Erythroblast (primary cell): ENCODE measurements around the gene S100A11.
A peak's percentile ranks its signal among the peaks of the same experiment; 100 is the strongest.

ENCODE experiments used
- DNase-seq, 2 experiments: peaks; one replicate each; lab custom pipeline; 2025; lab: John Stamatoyannopoulos, UW
- GATA1 ChIP-seq: IDR thresholded peaks from 2 replicates; pipeline ENCODE4 v1.6.1; 2011; ENCODE audit warnings: low read depth, mild to moderate bottlenecking, control low read depth, low read length, moderate library complexity
- POLR2A ChIP-seq: IDR thresholded peaks from 2 replicates; pipeline ENCODE4 v1.6.1; 2011; ENCODE audit warnings: mild to moderate bottlenecking, low read length

The S100A11 gene

DNA sequence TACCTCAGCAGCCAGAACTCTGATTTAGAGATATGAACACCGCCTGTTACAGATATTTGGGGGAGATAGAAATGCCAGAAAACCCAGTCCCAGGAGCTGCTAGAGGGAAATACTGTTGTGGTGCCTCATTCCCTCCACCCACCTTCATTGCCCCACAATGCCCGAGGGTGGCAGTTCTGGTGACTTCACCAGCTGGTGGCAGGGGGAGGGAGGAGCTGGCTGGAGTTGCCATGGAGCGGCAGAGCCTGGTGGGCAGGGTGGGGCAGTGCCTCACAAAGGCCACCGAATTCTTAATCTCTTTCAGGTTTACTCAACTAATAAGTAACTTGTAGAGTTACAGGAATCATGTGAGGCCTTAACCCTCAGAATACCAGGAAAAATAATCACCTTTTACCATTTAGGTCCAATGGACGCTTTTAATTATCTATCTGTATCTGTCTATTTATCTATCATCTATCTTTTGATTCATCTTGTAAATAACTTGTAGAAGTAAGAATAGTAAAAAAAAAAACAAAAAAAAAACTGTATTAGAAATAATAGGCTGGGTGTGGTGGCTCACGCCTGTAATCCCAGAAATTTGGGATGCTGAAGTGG is 11.7 kb upstream of the S100A11 start:
- TF ChIP-seq GATA1 (no peak), POLR2A (peak; percentile 75)
- DNase-seq, result no peak

DNA sequence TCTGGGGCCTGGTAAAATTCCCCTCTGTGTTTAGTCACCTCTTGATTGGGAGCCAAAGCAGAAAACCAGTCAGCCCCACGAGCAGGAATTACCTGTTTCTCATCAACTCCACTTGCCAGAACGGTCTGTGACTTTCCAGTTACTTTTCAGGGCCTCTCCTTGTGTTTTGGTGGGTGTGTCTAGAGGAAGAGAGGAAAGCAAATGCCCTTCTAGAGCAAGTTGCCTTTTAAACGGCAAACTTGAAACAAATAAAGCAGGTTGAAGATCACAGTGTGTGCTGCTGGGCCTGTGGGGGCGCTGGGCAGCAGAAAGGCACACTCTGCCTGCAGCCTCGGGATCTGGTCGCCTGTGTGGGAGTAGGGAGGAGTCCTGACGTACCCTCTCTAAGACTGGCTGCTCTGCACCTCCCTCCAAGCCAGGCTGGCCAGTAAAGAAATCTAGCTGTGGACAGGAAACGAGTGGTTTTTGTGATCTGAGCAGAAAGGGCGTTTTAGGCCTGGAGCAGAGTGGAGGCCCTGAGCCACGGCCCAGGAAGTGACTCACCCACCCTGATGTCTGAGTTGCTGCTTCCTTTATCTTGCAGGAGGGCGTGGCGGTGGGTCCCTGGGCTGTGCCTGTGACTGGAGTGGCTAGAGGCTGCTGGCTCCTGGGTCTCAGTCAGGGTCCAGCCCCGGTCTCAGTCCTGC is 11.1 kb upstream of the S100A11 start:
- DNase-seq, result peak; percentile 89
- TF ChIP-seq GATA1 (no peak), POLR2A (peak; percentile 94)

DNA sequence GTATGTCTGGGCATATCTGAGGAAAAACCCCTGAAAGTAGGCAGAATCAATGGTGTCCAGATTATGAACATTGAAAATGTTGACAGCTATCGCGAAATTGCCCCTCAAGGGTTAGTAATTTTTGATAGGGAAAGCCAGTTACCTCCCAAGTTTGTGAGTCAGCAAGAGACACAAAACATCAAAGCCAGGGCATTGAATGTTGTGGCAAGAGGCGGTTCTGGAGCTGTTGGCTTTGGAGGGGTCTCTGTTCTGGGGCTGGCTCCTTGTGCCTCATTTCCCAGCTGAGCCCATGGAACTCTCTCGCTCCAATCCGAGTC is 10.6 kb upstream of the S100A11 start:
- TF ChIP-seq POLR2A, result no peak
- TF ChIP-seq GATA1, result no peak
- DNase-seq, result no peak

DNA sequence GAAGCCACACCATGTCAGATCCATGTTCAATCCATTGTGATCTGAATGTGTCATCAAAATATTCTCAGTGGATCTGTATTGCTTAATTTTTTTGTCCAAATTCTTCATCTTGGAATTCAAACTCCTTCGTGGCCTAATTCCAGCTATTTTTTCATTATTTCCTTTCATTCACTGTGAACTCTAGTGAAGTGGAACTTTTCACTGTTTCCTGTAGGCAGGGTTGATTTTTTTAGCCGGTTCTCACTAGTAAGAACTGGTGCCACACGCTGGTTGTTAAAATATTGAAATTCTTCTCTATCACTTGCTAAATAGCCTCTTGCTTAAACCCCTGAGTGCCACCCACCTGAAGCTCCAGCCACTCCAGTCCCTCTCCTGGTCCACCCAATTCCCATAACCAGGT is 7.6 kb upstream of the S100A11 start:
- no peak for TF ChIP-seq GATA1
- no peak for TF ChIP-seq POLR2A
- DNase-seq, result no peak

DNA sequence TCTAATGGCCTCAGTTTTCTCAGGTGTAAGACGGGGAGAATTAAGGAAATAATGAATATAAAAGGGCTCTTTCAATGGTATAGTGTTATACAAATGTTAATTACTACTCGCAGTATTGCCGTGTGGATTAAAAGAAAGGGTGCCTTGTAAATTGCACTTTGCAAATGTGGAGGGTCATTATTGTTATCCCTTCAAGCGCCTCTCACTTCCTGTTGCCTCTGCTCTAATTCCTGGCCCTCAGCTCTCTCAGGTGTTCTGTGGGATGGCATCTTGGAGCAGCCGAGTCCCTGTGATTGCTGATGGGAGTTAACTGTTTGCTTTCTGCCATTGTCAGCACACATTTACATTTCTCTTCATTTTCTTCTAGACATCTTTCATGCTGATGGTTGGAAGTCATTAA is 7.1 kb upstream of the S100A11 start:
- TF ChIP-seq GATA1, result no peak
- TF ChIP-seq POLR2A, result no peak
- no peak for DNase-seq

DNA sequence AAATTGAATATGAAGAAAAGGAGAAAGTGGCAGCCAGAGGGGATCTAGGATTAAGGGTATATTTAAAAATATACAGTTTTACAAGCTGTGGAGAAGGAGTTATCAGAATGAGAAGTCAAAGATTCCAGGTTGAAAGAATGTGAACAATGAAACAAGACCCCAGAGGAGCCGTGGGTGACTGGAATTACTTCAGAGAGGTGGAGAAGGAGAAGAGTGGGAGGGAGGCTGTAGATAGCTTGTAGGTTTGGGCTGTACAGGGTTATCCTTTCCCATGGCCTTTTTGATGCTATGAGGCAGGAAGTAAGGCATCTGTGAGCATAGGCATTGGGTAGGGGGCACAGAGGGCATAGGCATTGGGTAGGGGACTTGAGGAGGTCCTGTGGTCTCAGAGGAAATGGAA is 5.2 kb upstream of the S100A11 start:
- no peak for DNase-seq
- no peak for TF ChIP-seq POLR2A
- TF ChIP-seq GATA1, result no peak

DNA sequence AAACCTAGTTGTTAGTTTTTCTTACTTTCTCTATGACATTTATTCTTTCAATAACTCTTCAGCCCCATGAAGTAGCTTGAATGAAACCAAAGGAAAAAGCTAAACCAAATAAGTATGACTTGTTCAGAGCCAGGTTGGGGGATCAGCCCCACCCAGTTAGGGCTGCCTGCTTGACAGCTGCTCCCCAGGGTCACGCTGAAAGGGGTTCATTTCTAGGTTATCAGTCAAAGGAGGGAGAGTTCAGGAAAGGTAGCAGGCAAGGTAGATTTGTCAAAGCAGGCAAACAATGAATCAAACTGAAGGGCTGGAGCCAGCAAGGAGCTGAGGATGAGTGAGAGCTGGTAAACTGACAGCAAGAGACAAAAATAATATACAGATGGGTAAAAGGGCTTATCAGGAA is 3.1 kb upstream of the S100A11 start:
- DNase-seq, result no peak
- TF ChIP-seq GATA1 (no peak), POLR2A (no peak)

DNA sequence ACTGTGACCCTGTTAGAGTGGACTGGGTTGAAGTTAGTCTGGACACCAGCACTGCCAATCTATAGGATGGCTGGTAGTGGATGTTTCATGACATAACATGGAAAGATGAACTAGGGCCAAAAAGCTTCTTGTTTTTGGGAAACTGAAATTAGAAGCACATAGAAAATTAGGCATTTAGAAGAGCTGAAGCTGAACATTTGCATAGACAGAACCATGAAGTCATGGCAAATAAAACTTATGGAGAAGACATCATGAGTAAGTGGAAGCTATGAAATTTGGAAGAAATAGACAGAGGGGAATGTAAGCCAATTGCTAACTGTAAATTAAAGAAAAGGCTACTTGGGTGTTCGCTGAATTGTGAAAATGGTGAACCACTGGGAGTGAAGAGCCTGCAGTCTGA is 2.7 kb upstream of the S100A11 start:
- TF ChIP-seq POLR2A (no peak), GATA1 (no peak)
- no peak for DNase-seq

DNA sequence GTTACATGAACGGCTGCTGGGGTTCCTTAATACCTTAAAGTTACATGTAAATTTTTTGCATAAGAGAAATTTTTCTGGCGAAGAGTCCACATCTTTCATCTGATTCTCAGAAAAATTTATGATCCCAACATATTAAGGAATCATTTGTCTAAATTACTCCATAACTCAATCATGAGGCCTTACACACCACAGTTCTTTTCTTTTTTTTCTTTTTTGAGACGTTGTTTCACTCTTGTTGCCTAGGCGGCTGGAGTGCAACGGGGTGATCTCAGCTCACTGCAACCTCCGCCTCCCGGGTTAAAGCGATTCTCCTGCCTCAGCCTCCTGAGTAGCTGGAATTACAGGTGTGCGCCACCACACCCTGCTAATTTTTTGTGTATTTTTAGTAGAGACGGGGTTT is 2.1 kb upstream of the S100A11 start:
- DNase-seq, result no peak
- TF ChIP-seq GATA1 (no peak), POLR2A (no peak)

DNA sequence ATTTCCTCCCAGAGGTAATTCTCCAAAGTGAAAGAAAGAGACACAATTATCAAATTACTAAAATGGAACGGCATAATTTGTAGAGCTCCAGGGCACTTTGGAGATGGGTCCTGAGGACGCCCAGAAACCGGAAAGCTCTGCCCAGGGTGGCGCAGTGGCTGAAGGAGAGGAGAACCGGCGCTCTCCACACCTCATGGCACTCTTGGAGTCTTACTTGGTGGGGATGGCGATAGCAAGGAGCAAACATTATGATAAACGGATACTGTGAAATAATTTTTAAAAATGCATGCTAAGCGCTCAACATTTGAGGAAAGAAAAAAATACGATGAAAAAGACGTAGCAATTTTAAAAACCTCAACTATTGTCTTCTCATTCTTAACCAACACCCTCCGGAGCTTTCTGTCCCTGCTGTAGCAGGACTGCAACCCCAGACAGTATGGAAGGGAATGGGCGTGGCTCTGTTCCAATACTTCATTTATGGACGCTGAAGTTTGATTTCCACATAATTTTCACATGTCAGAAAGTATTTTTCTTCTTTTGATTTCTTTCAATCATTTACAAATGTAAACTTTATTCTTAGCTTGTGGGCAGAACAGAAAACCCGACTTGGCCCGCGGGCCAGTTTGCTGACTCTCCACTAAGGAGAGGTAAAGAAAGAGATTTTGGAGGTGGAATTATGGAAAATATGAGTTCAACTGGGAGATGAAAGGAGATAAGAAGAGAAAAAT is 1.1 kb downstream of the S100A11 start:
- DNase-seq, result no peak

DNA sequence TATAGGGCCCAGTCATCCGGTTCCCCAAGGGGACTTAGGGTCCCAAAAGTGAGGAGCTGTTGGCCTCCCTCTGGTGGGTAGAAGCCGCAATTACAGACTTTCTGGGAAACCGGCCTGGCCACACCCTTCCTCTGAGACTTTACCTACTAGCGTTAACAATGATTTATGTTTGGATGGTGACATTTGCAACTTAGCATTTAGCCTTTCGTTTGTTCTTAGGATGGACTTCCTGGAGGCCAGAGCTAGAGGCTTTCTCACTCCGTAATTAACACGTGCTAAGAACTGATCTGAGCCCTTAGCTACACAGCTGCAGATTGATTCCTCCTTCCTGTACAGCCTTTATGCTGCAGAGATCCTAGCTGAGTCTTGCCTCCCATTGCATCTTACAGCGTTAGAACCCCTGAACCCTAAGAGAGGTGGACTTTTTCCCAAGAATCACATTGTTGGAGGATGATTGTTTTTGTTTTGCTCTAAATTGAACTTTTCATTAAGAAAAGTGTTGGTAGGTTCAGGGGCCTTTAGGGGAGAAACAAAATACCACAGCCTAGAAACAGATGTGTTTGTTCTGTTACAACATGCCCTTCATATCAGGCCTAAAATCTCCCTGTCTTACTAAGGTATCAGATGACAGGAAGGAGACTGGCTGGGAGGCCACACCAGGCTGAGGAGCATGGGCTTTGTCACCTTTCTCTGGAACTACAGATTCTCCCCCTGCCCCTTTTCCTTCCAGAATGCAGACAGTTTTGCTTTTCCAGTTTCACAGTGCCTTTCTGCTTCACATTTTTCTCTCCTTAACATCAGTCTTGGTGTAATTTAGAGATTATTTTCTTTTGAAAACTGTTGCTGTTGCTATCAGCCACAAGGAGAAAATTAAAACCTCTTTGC is 1.9 kb downstream of the S100A11 start:
- no peak for TF ChIP-seq POLR2A
- no peak for TF ChIP-seq GATA1
- DNase-seq, result peak; percentile 57 to 71

More for the DNA sequence above, 1.1 kb downstream of the S100A11 start:
- TF ChIP-seq POLR2A, result no peak
- TF ChIP-seq GATA1, result no peak

DNA sequence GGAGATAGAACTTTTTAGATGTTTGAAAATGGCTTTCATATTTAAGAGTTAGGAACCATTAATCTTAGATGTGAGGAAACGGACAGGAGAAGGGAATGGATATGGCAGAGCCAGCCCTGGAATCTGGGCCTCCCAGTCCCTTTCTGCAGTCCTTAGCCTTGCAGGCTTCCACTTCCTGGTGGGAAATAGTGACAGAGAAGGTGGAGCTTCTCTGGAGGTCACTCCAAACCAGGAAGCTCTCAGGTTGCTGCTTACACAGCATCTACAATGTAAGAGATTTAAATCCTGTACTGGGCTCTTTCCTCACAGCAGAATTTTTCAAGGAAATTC is 2.5 kb downstream of the S100A11 start:
- no peak for DNase-seq
- TF ChIP-seq GATA1, result no peak

DNA sequence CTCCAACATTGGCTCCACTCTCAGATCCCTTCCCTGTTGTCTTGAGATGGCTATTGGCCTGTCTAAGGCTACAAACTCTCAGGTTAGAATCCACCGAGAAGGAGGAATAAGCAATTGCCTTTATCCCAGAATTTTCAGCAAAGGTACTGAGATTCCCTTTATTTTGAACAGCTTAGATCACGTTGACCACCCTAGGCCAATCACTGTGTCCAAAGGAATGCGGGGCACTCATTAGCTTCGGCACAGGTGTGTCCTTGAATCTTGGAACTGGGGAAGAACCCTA is 6.9 kb downstream of the S100A11 start:
- no peak for TF ChIP-seq POLR2A
- TF ChIP-seq GATA1, result no peak
- no peak for DNase-seq
